Measurements from ENCODE around the gene RRP36. TPM values are rescaled to one million over a fixed set of nuclear protein-coding genes. Genes with fewer than 3 reads are reported as not detected.

The RRP36 gene
- total RNA-seq, 2 donors from 2014 or later, result 31.4 to 78.1 TPM

DNA sequence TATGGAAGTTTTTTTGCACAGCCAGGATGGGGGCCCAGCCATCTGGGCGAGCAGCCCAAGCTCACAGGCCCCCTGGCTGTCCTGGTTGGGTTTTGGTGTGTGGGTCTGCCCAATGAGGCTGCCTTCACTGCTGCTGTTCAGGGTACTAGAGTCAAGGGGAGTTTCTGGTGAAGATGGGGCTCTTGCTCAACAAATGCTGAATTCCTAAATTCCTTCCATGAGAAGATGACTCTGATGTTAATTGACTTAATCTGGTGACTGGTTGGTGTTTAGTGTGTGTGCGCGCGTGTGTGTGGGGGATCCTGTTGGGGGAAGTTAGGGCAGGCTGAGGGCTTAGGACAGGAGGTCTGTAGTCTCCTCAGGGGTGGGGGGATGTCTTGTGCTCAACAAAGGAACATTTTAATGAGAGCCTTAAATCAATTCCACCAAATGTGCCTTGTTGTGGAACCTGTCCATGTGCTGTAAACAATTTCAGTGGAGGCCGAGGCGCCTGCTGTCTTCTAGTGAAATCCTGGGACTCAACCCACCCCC, 56.6 kb downstream of the RRP36 start:
- Mint-ChIP-seq H3K36me3 (ENCODE audit: low read depth) (peaks cover 21% of the 10 kb centered on the region), H3K9me3 (no peaks in the 10 kb centered on the region), H3K27ac (no peak overlapping the region), H3K4me3 (no peak overlapping the region), H3K4me1 (no peaks in the 10 kb centered on the region), H3K27me3 (peaks cover 21% of the 10 kb centered on the region)
- ATAC-seq (replicated peaks), result no peak

DNA sequence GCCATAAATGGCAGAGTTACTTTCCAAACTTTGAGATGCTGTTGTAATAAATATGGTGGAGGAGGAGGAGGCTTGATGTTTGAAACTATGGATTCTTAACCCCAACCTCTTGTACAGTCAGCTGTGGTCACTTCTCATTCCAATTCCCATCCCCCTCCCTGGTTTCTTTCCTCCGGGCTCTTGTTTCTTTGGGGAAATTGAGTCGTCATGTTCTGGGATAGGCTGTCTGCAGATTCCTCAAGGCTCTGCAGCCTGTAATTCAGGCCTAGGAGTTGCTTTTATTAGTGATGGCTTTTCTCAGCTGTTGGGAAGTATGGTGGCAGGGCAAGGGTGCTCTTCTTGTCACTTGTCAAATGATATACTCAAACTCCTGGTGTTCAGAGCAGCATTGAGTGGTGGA, 57.3 kb downstream of the RRP36 start:
- Mint-ChIP-seq H3K4me1 (no peaks in the 10 kb centered on the region), H3K36me3 (ENCODE audit: low read depth) (peaks cover 14% of the 10 kb centered on the region), H3K9me3 (no peaks in the 10 kb centered on the region), H3K27ac (no peak overlapping the region), H3K27me3 (peaks cover 23% of the 10 kb centered on the region), H3K4me3 (no peak overlapping the region)
- no peak for ATAC-seq (replicated peaks)

Other genes with a start within 250 kb of the RRP36 start
- gene BICRAL, start 239.6 kb upstream of the RRP36 start, total RNA-seq, result 10 to 100 TPM; 16.7 to 19.3 TPM
- gene RPL7L1, start 142.0 kb upstream of the RRP36 start, total RNA-seq, result 100 to 1,000 TPM; 116 to 150 TPM
- not detected for gene PTCRA, start 105.6 kb upstream of the RRP36 start, total RNA-seq
- 10 to 100 TPM; 28.5 to 30.5 TPM for gene CNPY3, start 92.1 kb upstream of the RRP36 start, total RNA-seq
- under 1 TPM; 0.24 to 0.30 TPM for gene GNMT, start 60.9 kb upstream of the RRP36 start, total RNA-seq
- 10 to 100 TPM in 1 of 2 donors, 1 to 10 TPM in 1; 9.6 to 16.4 TPM for gene PEX6, start 42.4 kb upstream of the RRP36 start, total RNA-seq
- 10 to 100 TPM; 55.8 to 62.5 TPM for gene PPP2R5D, start 37.1 kb upstream of the RRP36 start, total RNA-seq
- gene MEA1, start 7.7 kb upstream of the RRP36 start, total RNA-seq, result 10 to 100 TPM; 75.7 to 93.8 TPM
- gene KLHDC3, start 7.4 kb upstream of the RRP36 start, total RNA-seq, result 10 to 100 TPM; 64.0 to 65.6 TPM
- 10 to 100 TPM; 11.4 to 22.3 TPM for gene CUL7, start 32.2 kb downstream of the RRP36 start, total RNA-seq
- gene MRPL2, start 37.8 kb downstream of the RRP36 start, total RNA-seq, result 10 to 100 TPM; 65.2 to 67.3 TPM
- 10 to 100 TPM; 19.7 to 31.4 TPM for gene KLC4, start 38.0 kb downstream of the RRP36 start, total RNA-seq
- gene PTK7, start 54.7 kb downstream of the RRP36 start, total RNA-seq, result 1 to 10 TPM in 1 of 2 donors, under 1 TPM in 1; 0.56 to 1.0 TPM
- gene SRF, start 149.6 kb downstream of the RRP36 start, total RNA-seq, result 10 to 100 TPM; 36.2 to 63.4 TPM
- gene CUL9, start 160.6 kb downstream of the RRP36 start, total RNA-seq, result 10 to 100 TPM; 40.7 to 44.9 TPM
- 10 to 100 TPM; 42.6 to 57.8 TPM for gene DNPH1, start 207.9 kb downstream of the RRP36 start, total RNA-seq
- gene TTBK1, start 221.9 kb downstream of the RRP36 start, total RNA-seq, result 1 to 10 TPM; 2.2 to 3.6 TPM

Measured in activated T-helper 17 cell treated with anti-CD3 and anti-CD28 coated beads, Interleukin-2, amount 50 U/mL, for 72 hours (primary cell).